SK-MEL-5 (cell line): ENCODE data around the gene BAG1. TPM values are rescaled to one million over a fixed set of nuclear protein-coding genes. Genes with fewer than 3 reads are reported as not detected.

Experiments used
- DNase-seq: peaks from one replicate; pipeline ENCODE4 v3.0.0-alpha.2; 2016; ENCODE audit warnings: low read depth, low spot score
- in situ Hi-C: cut with HindIII; loops from 2 replicates; pipeline ENCODE4 v1.10.0; 2016; ENCODE audit warnings: low sequenced_read_pairs, high pct_unique_total_duplicates, low pct_unique_long_range_greater_than_20kb
- total RNA-seq: library from RNA; depleted of rRNA; stranded (reverse); fragments of >200 nt; shearing (Covaris generic); gene quantifications from 2 replicates; pipeline ENCODE4 v1.2.3, GENCODE V29; 2014

Gene BAG1
- total RNA-seq, 1 experiment from 2014 or later = 60.9 TPM

DNA sequence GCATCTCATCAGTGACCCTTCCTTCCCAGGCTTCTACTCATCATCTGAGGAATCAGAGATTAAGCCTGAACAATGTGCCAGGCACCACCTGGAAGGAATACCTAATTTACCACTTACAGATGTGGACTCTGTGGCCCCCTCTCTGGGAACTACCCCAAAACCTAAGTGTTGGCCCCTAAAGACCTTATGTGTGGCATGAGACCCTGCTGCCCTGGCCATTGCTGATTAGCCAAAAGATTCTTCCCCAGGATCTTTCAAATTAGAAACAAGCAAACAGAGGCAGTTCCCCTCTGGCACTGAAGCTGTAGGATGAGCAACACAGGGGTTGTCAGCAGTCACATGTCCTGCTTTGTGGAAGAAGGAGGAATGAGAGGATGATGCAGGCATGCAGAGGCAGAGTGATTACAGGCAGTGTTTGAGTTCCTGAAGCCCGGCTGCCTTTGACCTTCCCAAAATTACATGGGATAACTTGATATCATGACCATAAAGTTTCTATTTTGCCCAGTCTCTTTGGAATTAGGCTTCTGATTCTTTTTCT is 14.0 kb downstream of the BAG1 start:
- in situ Hi-C loops = no loop called here
- peak; percentile 56 for DNase-seq

DNA sequence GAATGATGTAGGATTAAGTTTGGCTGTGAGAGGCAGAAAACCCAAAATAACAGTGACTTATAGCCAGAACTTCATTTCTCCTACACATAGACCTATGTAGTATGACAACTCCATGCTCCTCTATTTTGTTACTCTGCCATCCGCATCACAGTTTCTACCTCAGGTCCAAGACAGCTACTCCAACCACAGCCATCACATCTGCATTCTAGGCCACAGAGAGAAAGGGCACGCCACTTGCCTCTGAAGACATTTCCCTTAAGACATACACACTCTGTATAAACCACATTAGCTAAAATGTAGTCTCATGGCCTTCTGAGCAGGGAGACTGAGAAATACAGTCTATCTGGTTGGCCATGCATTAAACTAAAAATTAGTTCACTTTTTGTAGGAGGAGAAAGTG is 14.5 kb downstream of the BAG1 start:
- in situ Hi-C loops = no loop called here
- no peak for DNase-seq

DNA sequence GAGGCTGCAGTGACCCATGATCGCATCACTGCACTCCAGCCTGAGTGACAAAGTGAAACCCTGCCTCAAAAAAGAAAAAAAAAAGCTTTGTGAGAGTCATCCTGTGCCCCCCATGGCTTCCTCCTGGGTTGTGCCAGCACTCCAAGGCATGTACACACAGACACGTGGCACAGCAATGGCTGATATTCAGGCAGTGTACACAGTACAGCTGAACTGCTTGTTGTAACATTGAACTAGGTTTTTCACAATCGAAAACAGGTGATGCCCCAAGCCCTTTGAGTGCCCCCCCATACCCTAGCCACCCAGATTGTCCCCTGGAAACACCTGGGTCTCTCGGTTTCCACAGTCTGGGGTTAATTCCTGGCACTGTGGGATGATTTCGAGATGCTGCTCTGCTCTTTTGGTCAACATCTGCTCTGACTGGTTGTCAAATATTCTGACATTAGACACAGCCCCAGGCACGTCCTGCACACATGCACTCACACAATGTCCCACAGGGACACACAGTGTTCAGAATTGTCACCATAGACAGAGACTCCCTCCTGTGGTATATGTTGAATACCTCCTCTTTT is 15.3 kb downstream of the BAG1 start:
- DNase-seq = no peak
- in situ Hi-C loops = no loop called here

DNA sequence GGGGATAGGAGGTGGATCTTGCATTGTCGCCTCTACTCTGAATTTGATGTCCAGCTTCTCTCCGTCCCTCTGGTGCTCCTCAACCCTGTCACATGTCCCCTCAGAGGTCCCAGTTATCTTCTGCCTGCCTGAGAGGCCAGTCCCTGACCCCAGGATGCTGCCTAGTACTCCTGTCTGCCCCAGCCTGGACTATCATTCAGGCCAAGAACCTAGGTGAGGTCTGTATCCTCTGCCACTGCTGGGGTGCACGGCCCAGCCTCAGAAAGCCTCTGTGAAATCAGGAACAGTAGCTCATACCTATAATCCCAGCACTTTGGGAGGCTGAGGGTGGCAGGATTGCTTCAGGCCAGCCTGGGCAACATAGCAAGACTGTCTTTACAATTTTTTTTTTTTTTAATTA is 15.9 kb downstream of the BAG1 start:
- no peak for DNase-seq
- in situ Hi-C loops = no loop called here

DNA sequence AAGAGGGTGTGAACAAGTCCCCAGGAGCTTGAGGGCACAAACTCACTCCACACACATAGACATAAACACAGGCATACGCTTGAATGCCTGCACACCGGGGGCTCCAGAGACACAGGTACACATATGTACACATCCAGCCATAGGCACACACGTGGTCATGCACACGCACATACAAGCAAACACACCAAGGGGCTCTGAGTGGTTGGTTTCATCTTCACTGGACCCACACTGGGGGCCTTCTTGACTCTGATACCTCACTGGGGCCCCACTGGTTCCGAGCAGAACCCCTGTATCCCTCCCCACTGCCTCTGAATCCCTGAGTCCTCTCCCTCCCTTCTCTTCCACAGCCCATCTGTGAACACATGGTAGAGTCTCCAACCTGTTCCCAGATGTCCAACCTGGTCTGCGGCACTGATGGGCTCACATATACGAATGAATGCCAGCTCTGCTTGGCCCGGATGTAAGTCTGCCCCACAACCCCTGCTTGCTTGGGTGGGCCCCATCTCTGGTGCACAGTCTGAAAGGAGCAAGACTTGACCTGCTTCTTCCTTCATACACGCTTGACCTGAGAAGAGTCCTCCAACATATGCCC is 18.1 kb downstream of the BAG1 start:
- in situ Hi-C loops = no loop called here
- no peak for DNase-seq

DNA sequence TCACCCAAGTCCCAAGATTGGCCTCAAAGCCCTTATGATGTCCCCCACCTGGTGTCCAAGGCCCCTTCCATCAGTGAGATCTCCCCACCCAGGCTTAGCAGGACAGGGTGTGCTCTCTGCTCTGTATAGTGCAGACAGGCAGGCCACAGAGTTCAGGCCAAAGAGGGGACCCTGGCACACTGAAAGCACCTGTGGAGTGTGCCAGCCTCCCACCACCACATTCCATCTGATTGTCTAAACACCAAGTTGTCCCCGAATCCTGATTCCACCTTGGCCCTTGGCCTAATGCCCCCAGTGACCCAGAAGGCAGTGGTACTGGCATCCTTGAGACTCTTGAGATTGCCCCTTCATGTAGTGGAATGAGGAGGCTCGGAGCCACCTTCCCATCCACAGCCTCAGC is 19.2 kb downstream of the BAG1 start:
- in situ Hi-C loops = no loop called here
- no peak for DNase-seq

DNA sequence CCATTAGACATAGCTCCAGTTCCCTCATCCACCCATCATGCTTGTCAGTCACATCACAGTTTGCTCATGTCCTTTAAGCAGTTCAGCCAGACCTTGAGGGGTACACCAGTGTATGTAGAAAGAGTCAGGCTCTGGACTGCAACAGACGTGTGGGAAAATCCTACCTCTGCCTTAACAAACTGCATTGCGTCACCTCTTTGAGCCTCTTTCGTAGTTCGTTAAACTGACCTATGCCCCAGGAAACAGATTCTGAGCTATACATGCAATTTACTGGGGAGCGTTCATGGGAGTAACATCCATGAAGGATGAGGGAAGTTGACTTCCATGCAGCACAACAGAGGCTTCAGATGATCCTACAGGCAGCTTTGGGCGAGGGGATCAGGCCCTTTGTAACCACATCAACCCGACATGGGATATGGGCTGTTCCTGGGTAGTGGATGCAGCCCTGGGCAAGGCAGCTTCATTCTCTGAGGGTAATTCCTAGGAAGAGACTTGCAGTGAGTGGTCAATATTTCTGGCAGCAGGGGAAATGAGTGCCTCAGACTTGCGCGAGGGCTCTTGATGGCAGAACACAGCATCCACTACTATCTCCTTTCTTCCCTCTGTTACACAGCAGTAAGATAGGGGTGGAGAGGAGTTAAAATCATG is 20.2 kb downstream of the BAG1 start:
- DNase-seq = no peak
- in situ Hi-C loops = no loop called here

DNA sequence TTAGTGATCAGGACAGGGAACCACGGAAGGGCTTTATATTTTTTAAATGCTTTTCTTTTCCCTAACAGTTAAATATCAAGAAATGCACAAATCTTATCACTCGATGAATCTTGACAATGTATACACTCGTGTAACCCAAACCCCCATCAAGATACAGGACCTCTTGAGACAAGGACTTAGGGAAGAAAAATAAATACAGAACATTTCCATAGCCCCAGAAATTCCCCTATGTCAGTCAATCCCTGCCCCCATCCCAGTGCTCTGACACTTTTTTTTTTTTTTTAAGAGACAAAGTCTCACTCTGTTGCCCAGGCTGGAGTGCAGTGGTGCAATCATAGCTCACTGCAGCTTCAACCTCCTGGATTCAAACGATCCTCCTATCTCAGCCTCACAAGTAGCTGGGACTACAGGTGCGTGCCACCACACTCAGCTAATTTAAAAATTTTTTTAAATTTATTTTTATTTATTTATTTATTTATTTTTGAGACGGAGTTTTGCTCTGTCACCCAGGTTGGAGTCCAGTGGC is 21.8 kb downstream of the BAG1 start:
- no peak for DNase-seq
- in situ Hi-C loops = no loop called here

DNA sequence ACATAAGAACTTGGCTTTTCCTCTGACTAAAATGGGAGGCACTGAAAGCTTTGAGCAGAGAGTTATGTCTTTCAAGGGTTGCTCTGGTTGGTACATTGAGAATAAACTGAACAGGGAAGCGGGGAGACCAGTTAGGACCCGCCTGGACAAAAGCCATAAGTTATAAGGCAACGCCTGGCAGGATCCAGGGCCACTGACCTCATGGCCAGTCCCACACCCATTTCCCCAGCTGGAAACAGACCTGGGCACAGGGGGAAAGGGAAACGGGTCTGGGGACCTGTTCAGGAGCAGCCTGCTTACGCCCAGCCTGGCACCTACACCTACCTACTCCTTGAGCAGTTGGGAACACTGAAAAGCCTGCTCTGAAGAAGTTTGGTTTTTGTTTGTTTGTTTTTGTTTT is 23.2 kb downstream of the BAG1 start:
- in situ Hi-C loops = no loop called here
- no peak for DNase-seq

DNA sequence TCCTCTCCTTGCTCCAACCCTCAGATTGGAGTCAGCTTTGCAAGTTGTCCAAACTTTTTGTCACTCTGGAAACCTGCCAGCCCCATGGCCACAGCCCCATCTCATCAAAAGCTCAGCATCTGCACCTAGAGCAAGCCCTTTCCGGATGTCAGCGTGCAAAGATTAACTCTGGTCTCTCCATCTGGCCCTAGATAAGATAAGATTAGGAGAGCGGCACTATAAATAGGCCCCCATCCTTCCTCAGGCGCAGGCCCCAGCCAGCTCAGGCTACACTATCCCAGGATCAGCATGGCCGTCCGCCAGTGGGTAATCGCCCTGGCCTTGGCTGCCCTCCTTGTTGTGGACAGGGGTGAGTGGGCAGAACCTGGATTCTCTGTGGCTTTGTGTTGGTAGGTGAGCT is 24.6 kb downstream of the BAG1 start, which contains the start of gene SPINK4:
Gene SPINK4, plus strand, starts transcription at position 247 of the 400 bp plus-strand sequence. Its CDS starts 42 bp downstream, at position 289.
- no peak for DNase-seq
- in situ Hi-C loops = no loop called here

DNA sequence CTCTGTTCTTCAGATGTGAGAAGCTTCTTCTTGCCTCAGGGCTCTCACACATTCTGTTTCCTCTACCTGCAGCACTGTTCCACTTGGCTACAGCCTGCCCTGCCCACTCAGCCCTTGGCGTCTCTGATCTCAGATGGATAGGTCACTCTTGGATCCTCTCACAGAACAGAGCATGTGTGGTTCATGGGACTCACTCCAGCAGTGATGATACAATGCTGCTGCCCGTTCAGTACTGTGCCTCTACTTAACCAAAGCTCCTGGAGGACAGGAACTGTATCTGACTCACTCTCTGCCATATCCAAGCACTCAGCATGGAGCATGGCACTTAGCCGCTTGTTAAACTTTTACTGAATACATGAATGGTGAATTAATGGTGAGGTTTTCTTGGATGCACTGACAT is 27.9 kb downstream of the BAG1 start:
- in situ Hi-C loops = no loop called here
- DNase-seq = no peak

DNA sequence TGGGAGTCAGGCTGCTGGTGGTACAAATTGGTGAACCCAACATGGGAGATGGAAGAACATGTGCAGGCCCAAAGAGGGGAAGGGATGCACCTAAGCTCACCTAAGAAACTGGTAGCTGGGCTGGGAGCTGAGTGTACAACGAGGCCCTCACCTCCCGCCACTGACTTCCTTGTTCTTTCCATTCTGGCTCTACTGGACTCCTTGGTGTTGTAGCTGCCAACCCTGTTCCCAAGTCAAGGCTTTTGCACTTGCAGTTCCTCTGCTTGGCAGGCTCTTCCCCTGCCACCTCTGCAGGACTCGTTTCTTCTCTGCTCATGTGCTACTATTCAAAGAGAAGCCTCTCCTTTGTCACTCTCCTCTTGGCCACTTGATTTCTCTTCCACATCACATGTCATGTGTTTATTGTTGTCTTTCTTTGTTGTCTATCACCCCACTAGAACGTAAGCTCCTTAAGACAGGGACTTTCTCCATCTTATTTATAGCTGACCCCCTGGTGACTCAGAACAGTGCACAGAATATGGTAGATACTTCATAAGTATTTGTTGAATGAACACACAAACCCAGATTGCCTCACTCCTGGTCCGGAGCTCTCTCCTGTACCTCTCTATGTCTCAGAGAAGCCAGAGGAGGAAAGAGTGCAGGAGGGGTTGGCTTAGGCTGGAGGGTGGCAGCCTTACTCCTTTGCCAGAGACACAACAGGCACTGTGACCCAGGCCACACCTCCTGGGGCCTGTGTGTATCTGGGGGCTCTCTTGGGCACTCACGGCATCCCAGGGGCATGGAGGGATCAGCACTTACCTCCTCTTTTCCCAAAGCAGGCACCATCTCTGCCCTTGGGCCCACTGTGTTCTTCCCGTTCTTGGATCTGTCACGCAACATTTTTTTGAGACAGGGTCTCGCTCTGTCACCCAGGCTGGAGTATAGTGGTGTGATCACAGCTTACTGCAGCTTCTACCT is 29.7 kb downstream of the BAG1 start:
- DNase-seq = no peak
- in situ Hi-C loops = no loop called here

DNA sequence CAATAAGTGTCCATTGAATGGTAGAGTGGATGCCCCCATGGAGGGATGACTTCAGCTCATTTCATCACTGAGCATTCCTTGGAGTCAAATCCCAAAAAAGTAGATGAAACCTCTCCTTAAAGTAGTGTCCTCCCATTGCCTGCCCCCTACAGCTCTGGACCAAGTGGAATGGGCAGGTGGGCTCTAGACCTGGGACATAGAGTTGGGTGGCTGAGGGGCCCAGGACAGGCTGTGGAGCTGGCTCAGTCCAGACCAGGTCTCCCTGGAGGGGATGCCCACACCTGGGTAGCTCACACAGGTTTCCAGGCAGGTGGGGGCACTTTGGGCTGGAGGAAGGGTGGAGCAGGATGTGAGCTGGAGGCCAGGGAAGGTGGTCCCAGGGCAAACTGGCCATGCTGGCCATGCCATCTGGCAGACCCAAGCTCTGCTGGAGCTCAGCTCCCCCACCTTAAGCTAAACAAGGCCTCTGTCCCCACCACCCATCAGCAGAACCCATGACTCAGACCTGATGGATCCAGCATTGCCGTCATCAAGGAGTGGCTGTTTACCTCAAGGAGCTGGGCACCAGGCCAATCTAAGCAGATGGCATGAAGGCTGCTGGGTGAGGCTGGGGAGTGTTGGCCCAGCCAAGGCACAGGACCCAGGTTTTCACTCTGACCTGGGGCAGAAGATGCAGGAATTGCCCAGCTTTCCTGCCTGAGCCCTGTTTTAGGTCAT is 30.7 kb downstream of the BAG1 start:
- in situ Hi-C loops = no loop called here
- peak; percentile 43 for DNase-seq

DNA sequence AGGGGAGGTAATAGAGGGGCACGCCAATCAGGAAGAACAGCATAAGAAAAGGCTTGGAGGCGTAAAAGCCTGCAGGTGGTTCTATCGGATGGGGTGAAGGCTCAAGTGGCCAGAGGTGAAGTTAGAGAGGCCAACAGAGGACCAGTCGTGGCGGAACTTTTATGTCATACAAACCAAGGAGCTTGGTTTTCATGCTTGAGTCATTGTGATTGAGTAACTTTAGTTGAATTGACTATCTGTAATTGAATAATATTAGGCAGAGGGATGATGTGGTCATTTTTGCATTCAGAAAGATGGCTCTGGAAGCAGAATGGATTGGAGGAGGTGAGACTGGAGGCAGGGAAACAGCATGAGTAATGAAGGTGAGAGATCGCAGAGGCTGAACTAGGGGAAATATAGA is 31.7 kb downstream of the BAG1 start:
- in situ Hi-C loops = no loop called here
- DNase-seq = no peak

DNA sequence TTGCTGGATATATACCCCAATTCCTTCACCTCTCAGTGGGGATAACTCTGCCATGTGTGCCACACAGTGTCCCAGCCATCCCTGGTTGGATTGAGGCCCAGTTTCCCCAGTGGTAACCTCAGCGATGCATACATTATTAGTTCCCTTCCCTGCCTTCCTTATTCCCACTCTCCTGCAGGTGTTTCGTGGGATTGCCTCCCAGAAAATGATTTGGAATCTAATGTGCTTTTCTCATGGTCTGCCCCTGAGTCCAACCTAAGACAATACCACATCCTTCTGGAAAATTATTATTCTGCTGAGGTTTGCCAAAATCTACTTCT is 32.9 kb downstream of the BAG1 start:
- no peak for DNase-seq
- in situ Hi-C loops = no loop called here

DNA sequence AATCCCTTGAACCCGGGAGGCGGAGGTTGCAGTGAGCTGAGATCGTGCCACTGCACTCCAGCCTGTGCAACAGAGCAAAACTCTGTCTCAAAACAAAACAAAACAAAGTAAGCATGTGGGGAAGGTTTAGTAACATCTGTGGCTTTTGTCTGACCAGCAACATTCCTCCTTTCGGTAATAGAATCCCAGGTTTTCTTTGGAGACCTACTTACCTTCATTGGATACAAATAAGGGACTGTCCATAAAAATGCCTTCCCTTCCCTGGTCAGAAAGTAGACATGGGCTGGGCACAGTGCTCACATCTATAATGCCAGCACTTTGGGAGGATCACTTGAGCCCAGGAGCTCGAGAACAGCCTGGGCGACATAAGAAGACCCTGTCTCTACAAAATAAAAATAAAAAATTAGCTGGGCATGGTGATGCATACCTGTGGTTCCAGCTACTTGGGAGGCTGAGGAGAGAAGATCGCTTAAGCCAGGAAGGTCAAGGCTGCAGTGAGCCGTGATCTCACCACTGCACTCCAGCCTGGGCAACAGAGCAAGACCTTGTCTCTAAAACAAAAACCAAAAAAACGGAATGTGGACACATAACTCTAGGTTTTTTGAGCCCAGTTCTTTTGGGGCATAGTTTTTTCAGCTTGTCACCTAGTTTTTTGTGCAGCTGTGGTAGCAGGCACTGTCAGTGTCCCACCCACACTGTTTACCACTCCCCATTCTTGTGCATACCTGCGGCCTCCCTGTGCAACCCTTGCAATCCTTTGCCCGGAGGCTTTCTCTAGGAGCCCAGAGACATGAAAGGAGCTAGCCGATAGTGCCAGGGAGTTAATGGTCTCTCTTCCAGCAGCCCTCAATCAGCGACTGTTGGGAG is 33.5 kb downstream of the BAG1 start:
- in situ Hi-C loops = no loop called here

More for the DNA sequence above, 33.5 kb downstream of the BAG1 start:
- no peak for DNase-seq
